ENCODE measurements around the gene PPP3R1. TPM values are rescaled to one million over a fixed set of nuclear protein-coding genes. Genes with fewer than 3 reads are reported as not detected.

Gene PPP3R1, protein sequence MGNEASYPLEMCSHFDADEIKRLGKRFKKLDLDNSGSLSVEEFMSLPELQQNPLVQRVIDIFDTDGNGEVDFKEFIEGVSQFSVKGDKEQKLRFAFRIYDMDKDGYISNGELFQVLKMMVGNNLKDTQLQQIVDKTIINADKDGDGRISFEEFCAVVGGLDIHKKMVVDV
- 24.1 and 55.9 TPM in 2 replicates for total RNA-seq (2014; rRNA removed; shearing (Covaris generic); ENCODE audit: low replicate concordance)

- Histone ChIP-seq H3K27me3 (ENCODE audit: low read length) (no peaks in the 10 kb centered on the region), H3K36me3 (ENCODE audit: insufficient read depth, low read length) (peaks cover 18% of the 10 kb centered on the region; the same call in 1 of the 2 replicates), H3K4me3 (ENCODE audit: low read length) (peak within 1 kb of the TSS; percentile 94), H3K9me2 (replicated peaks; ENCODE audit: insufficient read depth, low read length) (no peaks in the 10 kb centered on the region), H3K9me3 (ENCODE audit: low read length) (no peaks in the 10 kb centered on the region), H3K79me2 (ENCODE audit: low read length) (peaks cover 55% of the 10 kb centered on the region), H4K20me1 (ENCODE audit: insufficient read depth, low read depth, low read length) (peaks cover 38% of the 10 kb centered on the region), H2AFZ (ENCODE audit: low read length) (peak within 1 kb of the TSS; percentile 70), H3K27ac (ENCODE audit: low read length) (peak within 1 kb of the TSS; percentile 90), H3K4me2 (ENCODE audit: low read depth, low read length, poor library complexity, severe bottlenecking) (peak within 1 kb of the TSS; percentile 100), H3K9ac (ENCODE audit: low read length) (peak within 1 kb of the TSS; percentile 96), H3K4me1 (ENCODE audit: low read length) (peaks cover 42% of the 10 kb centered on the region)
- DNase-seq: peak; percentile 100
Measured at GRCh38 chr2:68252400-68253218, at the start of gene PPP3R1. PPP3R1 (minus strand) TSS chr2:68252532; CDS start chr2:68252127, 405 bp downstream.

DNA sequence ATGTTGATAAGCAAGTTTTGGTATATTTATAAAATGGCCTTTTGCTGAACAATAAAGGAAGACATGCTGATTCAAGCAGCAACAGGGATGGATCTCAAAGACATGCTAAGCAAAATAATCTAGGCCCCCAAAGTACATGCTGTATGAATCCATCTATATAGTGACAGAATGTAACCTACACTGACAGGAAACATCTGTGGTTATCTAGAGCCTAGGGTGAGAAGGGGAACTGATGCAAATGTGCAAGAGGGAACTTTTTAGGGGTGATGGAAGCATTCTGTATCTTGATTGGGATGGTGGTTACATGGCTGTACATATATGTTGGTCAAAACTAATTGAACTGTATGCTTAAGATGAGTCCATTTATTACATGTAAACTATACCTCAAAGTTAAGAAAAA, 43.2 kb upstream of the PPP3R1 start:
- no peaks in the 10 kb centered on the region for H3K27me3 ChIP-seq (ENCODE audit: low read length)
- no peak overlapping the region for H3K27ac ChIP-seq (ENCODE audit: low read length)
- peaks cover 13% of the 10 kb centered on the region for H3K4me1 ChIP-seq (ENCODE audit: low read length)
- H3K4me3 ChIP-seq (ENCODE audit: low read length): no peak overlapping the region
- H3K9ac ChIP-seq (ENCODE audit: low read length): no peak overlapping the region
- no peaks in the 10 kb centered on the region for H3K79me2 ChIP-seq (ENCODE audit: low read length)
- H3K4me2 ChIP-seq (ENCODE audit: low read depth, low read length, poor library complexity, severe bottlenecking): peak overlapping the region; percentile 16
- H3K9me3 ChIP-seq (ENCODE audit: low read length): no peaks in the 10 kb centered on the region
- H4K20me1 ChIP-seq (ENCODE audit: insufficient read depth, low read depth, low read length): no peaks in the 10 kb centered on the region
- H3K9me2 ChIP-seq (replicated peaks; ENCODE audit: insufficient read depth, low read length): no peaks in the 10 kb centered on the region
- DNase-seq: peak; percentile 62
- H3K36me3 ChIP-seq (ENCODE audit: insufficient read depth, low read length): no peaks in the 10 kb centered on the region
- H2AFZ ChIP-seq (ENCODE audit: low read length): no peak overlapping the region

- H3K4me2 ChIP-seq (ENCODE audit: low read depth, low read length, poor library complexity, severe bottlenecking): no peak overlapping the region
- peaks cover 13% of the 10 kb centered on the region for H3K4me1 ChIP-seq (ENCODE audit: low read length)
- H3K4me3 ChIP-seq (ENCODE audit: low read length): no peak overlapping the region
- no peaks in the 10 kb centered on the region for H4K20me1 ChIP-seq (ENCODE audit: insufficient read depth, low read depth, low read length)
- no peaks in the 10 kb centered on the region for H3K79me2 ChIP-seq (ENCODE audit: low read length)
- no peak overlapping the region for H3K9ac ChIP-seq (ENCODE audit: low read length)
- H2AFZ ChIP-seq (ENCODE audit: low read length): no peak overlapping the region
- no peaks in the 10 kb centered on the region for H3K36me3 ChIP-seq (ENCODE audit: insufficient read depth, low read length)
- no peaks in the 10 kb centered on the region for H3K9me2 ChIP-seq (replicated peaks; ENCODE audit: insufficient read depth, low read length)
- no peaks in the 10 kb centered on the region for H3K9me3 ChIP-seq (ENCODE audit: low read length)
- H3K27me3 ChIP-seq (ENCODE audit: low read length): no peaks in the 10 kb centered on the region
- DNase-seq: no peak
- no peak overlapping the region for H3K27ac ChIP-seq (ENCODE audit: low read length)
Measured at GRCh38 chr2:68294913-68295312, 42.6 kb upstream of the PPP3R1 start.

DNA sequence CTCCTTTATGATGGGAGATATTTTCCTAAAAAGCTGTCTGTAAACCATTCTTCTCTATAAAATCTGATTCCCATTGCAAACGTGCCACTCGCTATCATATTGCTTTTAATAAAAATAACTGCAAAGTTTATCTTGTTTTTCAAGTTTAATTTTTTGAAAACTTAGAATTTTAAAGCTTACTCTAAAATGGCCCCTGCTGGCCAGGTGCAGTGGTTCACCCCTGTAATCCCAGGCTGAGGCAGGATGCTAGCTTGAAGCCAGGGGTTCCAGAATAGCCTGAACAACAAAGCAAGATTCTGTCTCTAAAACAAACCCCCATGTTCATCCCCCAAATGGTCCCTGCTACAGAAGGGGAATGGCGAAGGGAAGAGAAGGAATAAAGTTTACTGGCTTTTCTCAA, 41.9 kb upstream of the PPP3R1 start:
- Histone ChIP-seq H3K27ac (ENCODE audit: low read length) (no peak overlapping the region), H3K4me2 (ENCODE audit: low read depth, low read length, poor library complexity, severe bottlenecking) (no peak overlapping the region), H4K20me1 (ENCODE audit: insufficient read depth, low read depth, low read length) (no peaks in the 10 kb centered on the region), H3K4me1 (ENCODE audit: low read length) (peaks cover 13% of the 10 kb centered on the region), H3K79me2 (ENCODE audit: low read length) (no peaks in the 10 kb centered on the region), H3K36me3 (ENCODE audit: insufficient read depth, low read length) (no peaks in the 10 kb centered on the region), H3K4me3 (ENCODE audit: low read length) (no peak overlapping the region), H3K9ac (ENCODE audit: low read length) (no peak overlapping the region), H3K9me3 (ENCODE audit: low read length) (no peaks in the 10 kb centered on the region), H3K9me2 (replicated peaks; ENCODE audit: insufficient read depth, low read length) (no peaks in the 10 kb centered on the region), H3K27me3 (ENCODE audit: low read length) (no peaks in the 10 kb centered on the region), H2AFZ (ENCODE audit: low read length) (no peak overlapping the region)
- peak; percentile 47 for DNase-seq

DNA sequence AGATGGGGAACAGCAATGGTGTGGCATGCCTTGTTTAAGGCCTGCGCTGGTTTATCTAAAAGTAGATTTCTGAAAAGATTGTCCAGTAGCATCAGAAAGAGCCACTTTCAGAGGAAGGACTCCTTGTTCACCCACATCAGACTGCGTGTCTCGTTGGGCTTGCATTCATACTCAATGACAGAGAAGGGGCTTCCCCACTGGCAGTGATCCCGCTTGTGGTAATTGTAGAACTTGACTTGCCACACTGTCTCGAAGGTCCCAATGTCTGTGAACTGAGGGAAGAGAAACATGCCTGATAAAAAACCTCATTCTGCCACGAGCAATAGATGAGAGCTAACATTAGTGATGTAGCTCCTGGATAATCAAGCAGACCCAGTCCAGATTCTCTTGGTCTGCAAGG, 41.4 kb upstream of the PPP3R1 start:
- DNase-seq: no peak
- no peaks in the 10 kb centered on the region for H3K36me3 ChIP-seq (ENCODE audit: insufficient read depth, low read length)
- no peak overlapping the region for H3K4me3 ChIP-seq (ENCODE audit: low read length)
- no peaks in the 10 kb centered on the region for H3K79me2 ChIP-seq (ENCODE audit: low read length)
- H3K27me3 ChIP-seq (ENCODE audit: low read length): no peaks in the 10 kb centered on the region
- no peaks in the 10 kb centered on the region for H3K9me3 ChIP-seq (ENCODE audit: low read length)
- H3K4me2 ChIP-seq (ENCODE audit: low read depth, low read length, poor library complexity, severe bottlenecking): no peak overlapping the region
- H3K9me2 ChIP-seq (replicated peaks; ENCODE audit: insufficient read depth, low read length): no peaks in the 10 kb centered on the region
- no peak overlapping the region for H2AFZ ChIP-seq (ENCODE audit: low read length)
- H3K4me1 ChIP-seq (ENCODE audit: low read length): peaks cover 13% of the 10 kb centered on the region
- no peaks in the 10 kb centered on the region for H4K20me1 ChIP-seq (ENCODE audit: insufficient read depth, low read depth, low read length)
- no peak overlapping the region for H3K9ac ChIP-seq (ENCODE audit: low read length)
- H3K27ac ChIP-seq (ENCODE audit: low read length): no peak overlapping the region

GRCh38 chr2:68293024-68293423, 40.7 kb upstream of the PPP3R1 start:
- H3K4me2 ChIP-seq (ENCODE audit: low read depth, low read length, poor library complexity, severe bottlenecking): no peak overlapping the region
- H3K9me3 ChIP-seq (ENCODE audit: low read length): no peaks in the 10 kb centered on the region
- no peaks in the 10 kb centered on the region for H4K20me1 ChIP-seq (ENCODE audit: insufficient read depth, low read depth, low read length)
- no peak overlapping the region for H2AFZ ChIP-seq (ENCODE audit: low read length)
- DNase-seq: no peak
- H3K9ac ChIP-seq (ENCODE audit: low read length): no peak overlapping the region
- no peaks in the 10 kb centered on the region for H3K36me3 ChIP-seq (ENCODE audit: insufficient read depth, low read length)
- H3K79me2 ChIP-seq (ENCODE audit: low read length): no peaks in the 10 kb centered on the region
- no peak overlapping the region for H3K27ac ChIP-seq (ENCODE audit: low read length)
- H3K4me1 ChIP-seq (ENCODE audit: low read length): peaks cover 18% of the 10 kb centered on the region
- H3K4me3 ChIP-seq (ENCODE audit: low read length): no peak overlapping the region
- no peaks in the 10 kb centered on the region for H3K27me3 ChIP-seq (ENCODE audit: low read length)
- H3K9me2 ChIP-seq (replicated peaks; ENCODE audit: insufficient read depth, low read length): no peaks in the 10 kb centered on the region

GRCh38 chr2:68292108-68292710, 39.9 kb upstream of the PPP3R1 start:
- no peak overlapping the region for H3K9ac ChIP-seq (ENCODE audit: low read length)
- no peaks in the 10 kb centered on the region for H4K20me1 ChIP-seq (ENCODE audit: insufficient read depth, low read depth, low read length)
- no peaks in the 10 kb centered on the region for H3K79me2 ChIP-seq (ENCODE audit: low read length)
- no peak overlapping the region for H3K27ac ChIP-seq (ENCODE audit: low read length)
- peaks cover 18% of the 10 kb centered on the region for H3K4me1 ChIP-seq (ENCODE audit: low read length)
- no peak overlapping the region for H2AFZ ChIP-seq (ENCODE audit: low read length)
- H3K9me3 ChIP-seq (ENCODE audit: low read length): no peaks in the 10 kb centered on the region
- no peaks in the 10 kb centered on the region for H3K9me2 ChIP-seq (replicated peaks; ENCODE audit: insufficient read depth, low read length)
- H3K4me2 ChIP-seq (ENCODE audit: low read depth, low read length, poor library complexity, severe bottlenecking): no peak overlapping the region
- H3K36me3 ChIP-seq (ENCODE audit: insufficient read depth, low read length): no peaks in the 10 kb centered on the region
- no peak overlapping the region for H3K4me3 ChIP-seq (ENCODE audit: low read length)
- DNase-seq: peak; percentile 82
- no peaks in the 10 kb centered on the region for H3K27me3 ChIP-seq (ENCODE audit: low read length)

GRCh38 chr2:68291314-68291713, 39.0 kb upstream of the PPP3R1 start:
- Histone ChIP-seq H3K9me3 (ENCODE audit: low read length) (no peaks in the 10 kb centered on the region), H3K36me3 (ENCODE audit: insufficient read depth, low read length) (no peaks in the 10 kb centered on the region), H3K4me1 (ENCODE audit: low read length) (peaks cover 18% of the 10 kb centered on the region), H3K4me2 (ENCODE audit: low read depth, low read length, poor library complexity, severe bottlenecking) (no peak overlapping the region), H3K9me2 (replicated peaks; ENCODE audit: insufficient read depth, low read length) (no peaks in the 10 kb centered on the region), H3K9ac (ENCODE audit: low read length) (no peak overlapping the region), H2AFZ (ENCODE audit: low read length) (no peak overlapping the region; the same call in 1 of the 2 replicates), H3K79me2 (ENCODE audit: low read length) (no peaks in the 10 kb centered on the region), H4K20me1 (ENCODE audit: insufficient read depth, low read depth, low read length) (no peaks in the 10 kb centered on the region), H3K27ac (ENCODE audit: low read length) (no peak overlapping the region), H3K27me3 (ENCODE audit: low read length) (no peaks in the 10 kb centered on the region), H3K4me3 (ENCODE audit: low read length) (no peak overlapping the region)
- no peak for DNase-seq

Data from Karpas-422 (cell line).